Mucosa of rectum (tissue), 2 donors: ENCODE measurements around the gene BICDL2.

Experiments
- H3K27ac ChIP-seq, 2 donors: one replicate each; pipeline ENCODE4 v1.7.0; 2013; ENCODE audit warnings: inconsistent platforms in 2 of 2, low read depth in 2 of 2, low read length in 2 of 2
- H3K27me3 ChIP-seq, 2 donors: one replicate each; pipeline ENCODE4 v1.7.0; 2013; ENCODE audit warnings: low read length in 2 of 2; ENCODE audit not compliant: control insufficient read depth in 2 of 2, insufficient read depth in 2 of 2
- H3K36me3 ChIP-seq, 2 donors: one replicate each; pipeline ENCODE4 v1.7.0; 2013; ENCODE audit warnings: low read length in 2 of 2; ENCODE audit not compliant: control insufficient read depth in 2 of 2, insufficient read depth in 2 of 2
- H3K4me1 ChIP-seq, 2 donors: one replicate each; pipeline ENCODE4 v1.7.0; 2013; ENCODE audit warnings: low read length in 2 of 2, mild to moderate bottlenecking in 1 of 2; ENCODE audit not compliant: control insufficient read depth in 2 of 2, insufficient read depth in 2 of 2
- H3K4me3 ChIP-seq, 2 donors: one replicate each; pipeline ENCODE4 v1.7.0; 2013; ENCODE audit warnings: low read length in 2 of 2
- H3K9ac ChIP-seq, 2 donors: one replicate each; pipeline ENCODE4 v1.7.0; 2013; ENCODE audit warnings: low read length in 2 of 2, low read depth in 1 of 2, mild to moderate bottlenecking in 1 of 2
- H3K9me3 ChIP-seq, 2 donors: one replicate each; pipeline ENCODE4 v1.7.0; 2013; ENCODE audit warnings: low read length in 2 of 2; ENCODE audit not compliant: control insufficient read depth in 2 of 2
- donor health status: healthy.
- donor health status: Normal muscosa, but diverticular disease.

BICDL2 gene

GRCh38 chr16:3001316-3001715, 35.4 kb downstream of the BICDL2 start:
- no peaks in the 10 kb centered on the region for H3K36me3 ChIP-seq
- no peak overlapping the region for H3K27ac ChIP-seq
- peaks cover 7 to 9% of the 10 kb centered on the region in 2 donors for H3K4me1 ChIP-seq
- H3K4me3 ChIP-seq, result no peak overlapping the region
- H3K27me3 ChIP-seq, result no peaks in the 10 kb centered on the region
- no peaks in the 10 kb centered on the region for H3K9me3 ChIP-seq
- no peak overlapping the region for H3K9ac ChIP-seq

- Histone ChIP-seq H3K4me3 (no peak overlapping the region), H3K4me1 (peaks cover 3% of the 10 kb centered on the region in 2 donors), H3K9ac (no peak overlapping the region), H3K27ac (no peak overlapping the region), H3K9me3 (no peaks in the 10 kb centered on the region), H3K27me3 (no peaks in the 10 kb centered on the region), H3K36me3 (no peaks in the 10 kb centered on the region)
Observed at GRCh38 chr16:3000540-3000939, 36.2 kb downstream of the BICDL2 start.

- Histone ChIP-seq H3K9ac (no peak overlapping the region), H3K4me3 (no peak overlapping the region), H3K9me3 (no peaks in the 10 kb centered on the region), H3K27me3 (no peaks in the 10 kb centered on the region), H3K27ac (no peak overlapping the region), H3K4me1 (peaks cover 2 to 3% of the 10 kb centered on the region in 2 donors), H3K36me3 (no peaks in the 10 kb centered on the region)
Observed at GRCh38 chr16:2999929-3000328, 36.8 kb downstream of the BICDL2 start.

GRCh38 chr16:2996298-2996697, 40.4 kb downstream of the BICDL2 start:
- Histone ChIP-seq H3K27me3 (no peaks in the 10 kb centered on the region), H3K27ac (no peak overlapping the region), H3K9me3 (no peaks in the 10 kb centered on the region), H3K4me3 (no peak overlapping the region), H3K9ac (no peak overlapping the region), H3K4me1 (peaks cover 4 to 6% of the 10 kb centered on the region in 2 donors), H3K36me3 (no peaks in the 10 kb centered on the region)

- no peaks in the 10 kb centered on the region for H3K9me3 ChIP-seq
- H3K27me3 ChIP-seq, result no peaks in the 10 kb centered on the region
- no peaks in the 10 kb centered on the region for H3K36me3 ChIP-seq
- no peak overlapping the region for H3K9ac ChIP-seq
- peak overlapping the region in 1 of 2 donors; percentile 76 for H3K27ac ChIP-seq
- no peak overlapping the region for H3K4me3 ChIP-seq
- peaks cover 8 to 14% of the 10 kb centered on the region in 2 donors for H3K4me1 ChIP-seq
Observed at GRCh38 chr16:2992383-2993081, 44.2 kb downstream of the BICDL2 start.

GRCh38 chr16:2991566-2992261, 45.0 kb downstream of the BICDL2 start:
- H3K27ac ChIP-seq, result peak overlapping the region in 1 of 2 donors; percentile 76
- no peak overlapping the region for H3K9ac ChIP-seq
- no peaks in the 10 kb centered on the region for H3K27me3 ChIP-seq
- no peak overlapping the region for H3K4me3 ChIP-seq
- no peaks in the 10 kb centered on the region for H3K9me3 ChIP-seq
- peaks cover 8 to 14% of the 10 kb centered on the region in 2 donors for H3K4me1 ChIP-seq
- H3K36me3 ChIP-seq, result no peaks in the 10 kb centered on the region

GRCh38 chr16:2990891-2991290, 45.9 kb downstream of the BICDL2 start:
- no peaks in the 10 kb centered on the region for H3K9me3 ChIP-seq
- H3K27ac ChIP-seq, result peak overlapping the region in 1 of 2 donors; percentile 76
- H3K36me3 ChIP-seq, result no peaks in the 10 kb centered on the region
- no peak overlapping the region for H3K9ac ChIP-seq
- H3K4me3 ChIP-seq, result no peak overlapping the region
- peaks cover 8 to 14% of the 10 kb centered on the region in 2 donors for H3K4me1 ChIP-seq
- no peaks in the 10 kb centered on the region for H3K27me3 ChIP-seq

GRCh38 chr16:2988590-2989099, 48.1 kb downstream of the BICDL2 start:
- Histone ChIP-seq H3K27me3 (no peaks in the 10 kb centered on the region), H3K36me3 (no peaks in the 10 kb centered on the region), H3K9me3 (no peaks in the 10 kb centered on the region), H3K9ac (no peak overlapping the region), H3K4me1 (peaks cover 13 to 14% of the 10 kb centered on the region in 2 donors), H3K4me3 (no peak overlapping the region), H3K27ac (no peak overlapping the region)

GRCh38 chr16:2987833-2988232, 48.9 kb downstream of the BICDL2 start:
- no peaks in the 10 kb centered on the region for H3K9me3 ChIP-seq
- peaks cover 13 to 14% of the 10 kb centered on the region in 2 donors for H3K4me1 ChIP-seq
- no peak overlapping the region for H3K9ac ChIP-seq
- H3K27me3 ChIP-seq, result no peaks in the 10 kb centered on the region
- H3K36me3 ChIP-seq, result no peaks in the 10 kb centered on the region
- no peak overlapping the region for H3K4me3 ChIP-seq
- no peak overlapping the region for H3K27ac ChIP-seq

GRCh38 chr16:2987286-2987685, 49.5 kb downstream of the BICDL2 start:
- no peak overlapping the region for H3K27ac ChIP-seq
- H3K36me3 ChIP-seq, result no peaks in the 10 kb centered on the region
- no peak overlapping the region for H3K9ac ChIP-seq
- no peaks in the 10 kb centered on the region for H3K27me3 ChIP-seq
- peaks cover 13 to 14% of the 10 kb centered on the region in 2 donors for H3K4me1 ChIP-seq
- no peak overlapping the region for H3K4me3 ChIP-seq
- H3K9me3 ChIP-seq, result no peaks in the 10 kb centered on the region
